ENCODE results near the gene GJD3. TPM values are rescaled to one million over a fixed set of nuclear protein-coding genes. Genes with fewer than 3 reads are reported as not detected.
A peak's percentile ranks its signal among the peaks of the same experiment; 100 is the strongest.
"Not testable (repeated sequence)": the region's sequence is repeated elsewhere in the genome, so short reads cannot be mapped to it uniquely, and the experiment has no call there.

GJD3 gene
- not detected in 2 replicates for total RNA-seq

GRCh38 chr17:40364121-40364861 is at the start of gene GJD3:
Gene GJD3, minus strand, starts transcription at chr17:40364737. Its CDS starts 922 bp downstream, at chr17:40363815.
- CTCF ChIA-PET = interaction anchor here (0.6 to 1.5 kb wide), 3 partner anchors 85 to 196 kb away, joined by 3 read pairs; no protein-coding TSS in a partner anchor
- DNase-seq (no peak), ATAC-seq (ENCODE audit: low read depth) (no peak)
- H3K36me3 Mint-ChIP-seq (ENCODE audit: low read depth) = no peaks in the 10 kb centered on the region
- POLR2A ChIA-PET = interaction anchor here (0.5 to 1.5 kb wide), 3 partner anchors 70 to 183 kb away, joined by 4 to 5 read pairs (median 4); no protein-coding TSS in a partner anchor
- intact Hi-C loops (cut with micrococcal nuclease) = loop anchor here (5.0 kb wide), 1 partner anchor 188 kb away; no protein-coding TSS in a partner anchor
- TF ChIP-seq CTCF (IDR thresholded peaks at IDR 0.05) = no peak
- peaks cover 10% of the 10 kb centered on the region for H3K4me1 Mint-ChIP-seq
- peaks cover 14% of the 10 kb centered on the region for H3K27me3 Mint-ChIP-seq
- H3K4me3 Mint-ChIP-seq = peak within 1 kb of the TSS; percentile 80
- no peaks in the 10 kb centered on the region for H3K9me3 Mint-ChIP-seq
- H3K27ac Mint-ChIP-seq = no peak within 1 kb of the TSS

- H3K27me3 Mint-ChIP-seq; H3K36me3 Mint-ChIP-seq (ENCODE audit: low read depth): not testable (repeated sequence)
Observed at GRCh38 chr17:40414312-40414711, 49.8 kb upstream of the GJD3 start.

GRCh38 chr17:40412880-40413279 is 48.3 kb upstream of the GJD3 start:
- ChIA-PET POLR2A (no interaction called here), CTCF (interaction anchor here (0.7 kb wide), 1 partner anchor 55 kb away, joined by 3 read pairs; no protein-coding TSS in a partner anchor)
- no peak overlapping the region for H3K27ac Mint-ChIP-seq
- intact Hi-C loops (cut with micrococcal nuclease) = loop anchor here (10.0 kb wide), 1 partner anchor 402 kb away; no protein-coding TSS in a partner anchor
- no peak for DNase-seq
- no peak for TF ChIP-seq CTCF (IDR thresholded peaks at IDR 0.05)
- H3K4me3 Mint-ChIP-seq = no peak overlapping the region
- no peaks in the 10 kb centered on the region for H3K27me3 Mint-ChIP-seq
- ATAC-seq (ENCODE audit: low read depth) = no peak
- peaks cover 12% of the 10 kb centered on the region for H3K4me1 Mint-ChIP-seq
- no peaks in the 10 kb centered on the region for H3K9me3 Mint-ChIP-seq
- peaks cover 3% of the 10 kb centered on the region for H3K36me3 Mint-ChIP-seq (ENCODE audit: low read depth)

More at GRCh38 chr17:40414312-40414711, 49.8 kb upstream of the GJD3 start:
- ATAC-seq (ENCODE audit: low read depth); DNase-seq; H3K27ac Mint-ChIP-seq; H3K9me3 Mint-ChIP-seq; H3K4me3 Mint-ChIP-seq: not testable (repeated sequence)
- intact Hi-C loops (cut with micrococcal nuclease) = loop anchor here (10.0 kb wide), 1 partner anchor 400 kb away; no protein-coding TSS in a partner anchor
- H3K4me1 Mint-ChIP-seq = peaks cover 18% of the 10 kb centered on the region
- ChIA-PET CTCF (interaction anchor here (1.0 to 4.2 kb wide), 4 partner anchors 14 to 118 kb away, joined by 3 to 31 read pairs (median 4); no protein-coding TSS in a partner anchor), POLR2A (interaction anchor here (0.6 kb wide), 1 partner anchor 233 kb away, joined by 3 read pairs; no protein-coding TSS in a partner anchor)

GRCh38 chr17:40411821-40412220 is 47.3 kb upstream of the GJD3 start:
- CTCF ChIA-PET = interaction anchor here (0.9 to 1.6 kb wide), 4 partner anchors 32 to 109 kb away, joined by 3 to 6 read pairs (median 3); partner anchors contain the start of gene IGFBP4
- intact Hi-C loops (cut with micrococcal nuclease) = loop anchor here (10.0 kb wide), 1 partner anchor 403 kb away; no protein-coding TSS in a partner anchor
- no peak overlapping the region for H3K27ac Mint-ChIP-seq
- peaks cover 3% of the 10 kb centered on the region for H3K4me1 Mint-ChIP-seq
- H3K9me3 Mint-ChIP-seq = no peaks in the 10 kb centered on the region
- POLR2A ChIA-PET = no interaction called here
- no peak overlapping the region for H3K4me3 Mint-ChIP-seq
- TF ChIP-seq CTCF (IDR thresholded peaks at IDR 0.05) = no peak
- no peaks in the 10 kb centered on the region for H3K36me3 Mint-ChIP-seq (ENCODE audit: low read depth)
- ATAC-seq (ENCODE audit: low read depth) = no peak
- DNase-seq = no peak
- H3K27me3 Mint-ChIP-seq = no peaks in the 10 kb centered on the region

- DNase-seq = no peak
- intact Hi-C loops (cut with micrococcal nuclease) = loop anchor here (10.0 kb wide), 1 partner anchor 405 kb away; no protein-coding TSS in a partner anchor
- Mint-ChIP-seq H3K9me3 (no peaks in the 10 kb centered on the region), H3K27me3 (no peaks in the 10 kb centered on the region), H3K4me1 (no peaks in the 10 kb centered on the region), H3K4me3 (no peak overlapping the region), H3K27ac (no peak overlapping the region), H3K36me3 (ENCODE audit: low read depth) (no peaks in the 10 kb centered on the region)
- ChIA-PET CTCF (interaction anchor here (0.7 to 1.6 kb wide), 2 partner anchors 10 to 108 kb away, joined by 3 to 6 read pairs; no protein-coding TSS in a partner anchor), POLR2A (interaction anchor here (0.6 kb wide), 1 partner anchor 41 kb away, joined by 3 read pairs; no protein-coding TSS in a partner anchor)
- no peak for ATAC-seq (ENCODE audit: low read depth)
- TF ChIP-seq CTCF (IDR thresholded peaks at IDR 0.05) = no peak
Observed at GRCh38 chr17:40410082-40410481, 45.5 kb upstream of the GJD3 start.

- ATAC-seq (ENCODE audit: low read depth); H3K27ac Mint-ChIP-seq; CTCF ChIA-PET; H3K27me3 Mint-ChIP-seq; DNase-seq; H3K9me3 Mint-ChIP-seq; intact Hi-C loops (cut with micrococcal nuclease); H3K36me3 Mint-ChIP-seq (ENCODE audit: low read depth); H3K4me3 Mint-ChIP-seq; H3K4me1 Mint-ChIP-seq: not testable (repeated sequence)
- POLR2A ChIA-PET = interaction anchor here (0.6 to 0.7 kb wide), 2 partner anchors 34 to 41 kb away, joined by 3 to 4 read pairs; partner anchors contain the start of gene IGFBP4
Observed at GRCh38 chr17:40409540-40409939, 45.0 kb upstream of the GJD3 start.
